Activated CD4-positive, alpha-beta T cell treated with anti-CD3 and anti-CD28 coated beads, Interleukin-2, amount 50 U/mL, for 48 hours (primary cell): ENCODE data around the gene ESRRB.
A peak's percentile ranks its signal among the peaks of the same experiment; 100 is the strongest.

Experiments
- DNase-seq, 2 experiments: peaks; one replicate each; pipeline ENCODE4 v3.0.0-alpha.2; 2020

The ESRRB gene

DNA sequence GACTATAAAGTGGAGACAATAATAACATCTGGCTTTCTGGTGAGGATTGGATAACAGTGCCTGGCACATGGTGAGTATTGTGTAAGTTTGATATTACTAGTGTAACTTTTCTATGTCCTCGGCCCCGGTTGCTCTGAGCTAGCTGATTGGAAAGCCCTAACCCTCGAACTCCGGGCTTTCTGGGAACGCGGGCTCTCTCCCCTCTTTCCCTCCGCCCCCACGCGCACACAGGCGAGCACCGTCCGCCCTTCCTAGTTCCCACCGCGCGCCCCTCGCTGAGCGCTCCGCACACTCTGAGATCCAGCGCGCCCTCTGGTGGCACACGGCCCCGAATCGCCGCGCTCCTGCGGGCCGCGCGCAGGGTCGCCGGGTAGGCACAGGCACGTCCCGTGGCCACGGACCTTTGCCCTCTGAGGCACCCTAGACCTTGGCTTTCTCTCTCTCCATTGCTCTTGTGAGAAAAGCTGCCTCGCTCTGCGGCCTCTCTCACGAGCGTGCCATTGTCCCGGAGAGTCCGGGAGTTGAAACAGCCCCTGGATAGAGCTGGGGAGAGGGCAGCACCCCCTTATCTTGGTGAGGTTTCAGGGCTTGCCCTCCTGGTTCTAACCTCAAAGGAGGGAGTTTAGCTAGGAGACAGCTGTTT lies 23.2 kb upstream of the ESRRB start:
- DNase-seq: peak; percentile 62 to 67

DNA sequence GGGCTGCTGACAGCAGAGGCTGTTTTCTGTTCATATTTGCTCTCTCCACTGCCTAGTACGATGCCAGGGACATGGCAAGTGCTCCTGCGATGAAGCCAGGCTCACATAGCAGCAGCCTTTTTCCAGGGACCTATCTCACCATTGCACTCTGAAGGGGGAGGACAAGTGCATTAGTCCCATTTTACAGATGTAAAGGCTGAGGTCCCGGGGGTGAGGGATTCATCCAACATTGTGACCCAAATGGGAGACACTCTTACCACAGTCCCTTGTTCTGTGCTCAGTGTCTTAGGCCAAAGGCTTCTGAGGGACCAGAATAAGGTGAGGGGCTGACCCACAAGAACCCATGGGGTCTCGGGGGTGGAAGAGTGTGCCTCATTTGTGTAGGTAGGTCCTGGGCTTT lies 21.6 kb upstream of the ESRRB start:
- no peak for DNase-seq

- no peak for DNase-seq
Measured at GRCh38 chr14:76355771-76356170, 20.2 kb upstream of the ESRRB start.

DNA sequence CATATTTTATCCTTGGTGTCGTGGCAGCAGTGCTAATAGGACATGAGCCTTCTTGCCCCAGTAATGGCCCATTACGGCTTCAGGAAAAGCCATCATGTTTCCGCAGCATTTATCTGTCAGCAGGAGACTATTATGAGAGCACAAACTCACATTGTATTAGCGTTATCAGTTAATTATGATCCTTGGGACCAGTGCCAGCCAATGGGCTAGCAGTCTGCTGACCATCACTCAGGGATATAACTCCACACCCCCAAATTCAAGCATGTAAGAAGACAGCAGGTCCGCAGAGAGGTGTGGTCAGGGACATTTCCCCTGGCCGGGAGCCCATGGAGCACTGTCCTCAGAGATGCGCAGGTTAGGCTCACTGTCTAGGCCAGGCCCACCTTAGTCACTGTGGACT lies 4.9 kb upstream of the ESRRB start:
- DNase-seq: no peak

- DNase-seq: no peak
Measured at GRCh38 chr14:76373456-76373855, 2.5 kb upstream of the ESRRB start.

DNA sequence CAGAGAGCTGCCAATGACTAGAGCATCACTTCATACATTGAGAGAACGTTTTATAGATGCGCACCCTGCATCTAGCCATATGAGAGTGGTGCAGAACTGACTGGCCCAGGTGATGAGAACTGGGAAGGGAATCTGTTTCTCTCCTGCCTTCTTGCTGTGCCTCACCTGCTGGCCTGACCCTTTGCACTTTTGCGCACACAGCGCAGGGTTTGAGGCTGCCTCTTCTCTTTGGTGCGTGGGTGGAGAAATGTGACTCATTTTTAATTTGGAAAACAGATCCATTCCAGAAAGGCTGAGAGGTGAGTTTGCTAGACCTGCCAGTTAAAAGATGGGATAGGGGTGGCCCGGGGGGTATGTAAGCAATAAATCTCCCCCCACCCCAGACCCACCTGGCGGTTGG lies 453 bp upstream of the ESRRB start:
- no peak for DNase-seq

DNA sequence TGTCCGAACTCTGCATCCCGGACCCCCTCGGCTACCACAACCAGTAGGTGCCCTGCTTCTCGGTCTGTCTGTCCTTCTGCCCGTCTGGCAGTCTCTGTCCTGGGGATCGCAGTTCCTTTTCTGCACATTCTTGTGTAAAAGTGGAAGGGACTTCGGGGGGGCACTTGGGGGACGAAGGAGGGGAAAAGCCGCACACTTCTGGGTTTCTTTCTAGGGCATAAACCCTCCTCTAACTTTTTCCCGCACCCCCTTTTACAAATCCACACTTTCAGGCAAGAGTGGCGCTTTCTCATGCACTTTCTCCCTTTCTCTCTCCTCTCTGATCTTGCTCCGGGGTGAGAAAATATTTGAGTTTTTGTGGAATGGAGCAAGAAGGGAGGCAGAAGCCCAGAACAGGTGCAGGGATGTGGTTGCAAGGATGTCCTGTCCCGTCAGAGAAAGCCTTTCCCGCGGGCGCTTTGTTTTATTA lies 506 bp downstream of the ESRRB start:
- no peak for DNase-seq

- DNase-seq: no peak
Measured at GRCh38 chr14:76376878-76377734, 1.2 kb downstream of the ESRRB start.

DNA sequence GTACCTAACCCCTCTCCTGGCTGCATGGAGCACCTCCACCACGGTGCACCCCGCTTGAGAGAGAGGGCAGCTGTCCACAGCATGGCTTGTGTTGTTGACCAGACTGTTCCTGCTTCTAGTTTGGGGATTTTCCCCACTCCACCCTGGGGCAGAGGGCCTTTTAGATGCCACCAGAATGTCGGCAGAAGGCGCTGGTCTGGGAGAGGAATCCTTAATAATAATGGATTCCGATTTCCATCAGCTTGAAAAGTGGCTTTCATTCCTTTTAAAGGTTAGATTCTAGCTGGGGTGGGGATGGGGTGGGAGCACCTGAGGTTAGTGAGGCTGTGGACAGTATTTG lies 1.8 kb downstream of the ESRRB start:
- no peak for DNase-seq

DNA sequence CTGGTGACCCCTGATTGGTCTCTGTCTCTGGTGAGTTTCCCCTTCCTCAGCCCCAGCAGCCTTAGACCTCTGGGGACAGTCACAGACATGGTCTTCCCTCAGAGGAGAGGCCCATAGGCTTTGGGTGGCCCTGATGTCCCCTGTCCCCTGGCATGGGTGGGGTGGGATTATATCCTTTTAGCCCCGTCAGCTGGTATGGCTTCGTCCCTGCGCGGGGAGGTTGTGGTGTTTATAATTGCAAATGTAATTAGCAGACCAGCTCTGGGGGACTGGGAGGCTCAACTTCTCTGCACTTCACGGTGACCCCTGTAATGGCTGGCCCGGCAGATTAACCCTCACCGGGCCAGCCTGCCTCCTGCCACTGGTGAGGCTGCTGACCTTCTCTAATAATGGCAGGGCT lies 5.1 kb downstream of the ESRRB start:
- DNase-seq: no peak

GRCh38 chr14:76381817-76382494 lies 6.0 kb downstream of the ESRRB start:
- no peak for DNase-seq

DNA sequence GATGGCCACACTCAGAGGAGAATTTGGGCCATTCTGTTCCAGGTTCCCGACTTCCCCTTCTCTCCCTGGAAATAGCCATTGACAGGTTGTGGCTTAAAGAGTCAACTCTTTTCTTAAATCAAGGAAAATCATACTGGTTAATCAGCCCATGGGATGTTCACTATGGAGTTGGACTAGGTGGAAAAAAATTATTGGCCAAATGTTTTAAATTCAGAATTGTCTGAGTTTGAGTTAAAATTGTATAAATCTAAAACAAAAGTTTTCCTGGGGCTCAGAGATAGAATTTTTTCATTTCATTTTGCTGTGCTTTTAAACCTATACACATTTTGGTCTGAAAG lies 6.5 kb downstream of the ESRRB start:
- no peak for DNase-seq

- no peak for DNase-seq
Measured at GRCh38 chr14:76385435-76385834, 9.5 kb downstream of the ESRRB start.

- DNase-seq: peak; percentile 74 to 79
Measured at GRCh38 chr14:76386944-76387782, 11.2 kb downstream of the ESRRB start.

DNA sequence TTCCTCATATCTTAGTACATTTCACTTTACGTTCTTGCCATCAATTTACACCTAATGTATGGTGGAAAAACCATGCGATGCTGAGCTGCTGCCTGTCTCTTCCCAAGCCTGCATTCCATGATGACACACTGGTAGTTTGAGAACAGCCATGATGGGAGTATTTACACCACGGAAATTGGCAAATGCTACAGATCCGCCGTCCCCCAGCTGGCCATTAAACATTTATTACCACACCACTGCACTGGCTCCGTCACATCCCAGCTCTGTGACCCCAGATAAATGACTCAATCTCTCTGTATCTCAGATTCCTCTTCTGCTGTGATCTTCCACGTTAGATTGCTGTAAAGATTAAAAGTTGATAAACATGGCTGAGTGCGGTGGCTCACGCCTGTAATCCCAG lies 13.9 kb downstream of the ESRRB start:
- no peak for DNase-seq

DNA sequence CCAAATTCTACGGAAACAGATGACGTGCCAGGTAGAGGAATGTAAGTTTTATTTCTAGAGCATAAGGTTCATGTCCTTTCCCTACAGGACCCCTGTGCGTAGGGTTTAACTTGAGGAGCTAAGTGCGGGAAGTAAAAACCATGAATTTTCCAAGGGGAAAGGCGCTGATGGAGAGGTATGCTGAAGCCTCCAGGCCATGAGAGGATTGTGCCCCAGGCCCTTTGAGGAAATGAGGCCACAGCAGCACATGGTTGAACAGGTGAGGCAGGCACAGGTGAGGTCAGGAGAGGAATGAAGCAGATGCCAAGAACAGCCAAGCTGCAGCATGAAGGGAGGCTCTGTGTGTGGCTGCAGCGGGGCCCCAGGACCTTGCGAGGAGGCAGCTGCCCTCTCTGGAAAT lies 14.7 kb downstream of the ESRRB start:
- DNase-seq: no peak

DNA sequence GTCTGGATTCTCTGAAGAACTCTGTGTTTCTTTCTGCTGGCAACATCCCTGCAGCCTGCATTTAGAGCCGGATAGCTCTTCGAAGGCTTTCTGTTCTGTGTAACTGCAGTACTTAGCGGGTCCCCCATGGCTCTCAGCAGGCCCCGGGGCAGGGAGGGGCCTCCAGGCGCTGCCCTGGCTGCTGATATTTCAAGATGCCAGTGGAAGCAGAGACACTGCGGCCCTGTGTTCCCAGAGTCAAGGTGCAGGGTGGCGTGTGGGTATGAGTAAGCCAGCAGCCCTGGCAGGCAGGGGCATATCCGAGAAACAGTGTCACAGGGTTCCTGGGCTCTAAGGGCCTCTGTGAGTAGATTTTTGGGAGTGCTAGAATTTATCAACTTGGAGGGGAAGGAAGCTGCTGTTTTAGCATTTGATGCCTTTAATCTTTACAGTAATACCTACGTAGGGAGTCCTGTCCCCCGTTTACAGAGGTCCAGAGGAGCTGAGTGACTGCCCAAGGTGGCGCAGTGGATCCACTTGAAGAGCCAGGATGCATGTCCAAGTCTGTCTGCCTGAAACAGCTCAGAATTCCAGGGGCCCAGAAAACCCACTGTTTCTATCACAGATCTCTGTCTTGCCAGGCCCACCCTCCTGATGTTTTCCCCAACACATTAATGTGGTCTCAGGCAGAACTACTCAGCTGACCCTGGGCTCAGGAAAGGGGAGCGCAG lies 16.2 kb downstream of the ESRRB start:
- no peak for DNase-seq

GRCh38 chr14:76394569-76394968 lies 18.6 kb downstream of the ESRRB start:
- DNase-seq: no peak

GRCh38 chr14:76395161-76395560 lies 19.2 kb downstream of the ESRRB start:
- no peak for DNase-seq

DNA sequence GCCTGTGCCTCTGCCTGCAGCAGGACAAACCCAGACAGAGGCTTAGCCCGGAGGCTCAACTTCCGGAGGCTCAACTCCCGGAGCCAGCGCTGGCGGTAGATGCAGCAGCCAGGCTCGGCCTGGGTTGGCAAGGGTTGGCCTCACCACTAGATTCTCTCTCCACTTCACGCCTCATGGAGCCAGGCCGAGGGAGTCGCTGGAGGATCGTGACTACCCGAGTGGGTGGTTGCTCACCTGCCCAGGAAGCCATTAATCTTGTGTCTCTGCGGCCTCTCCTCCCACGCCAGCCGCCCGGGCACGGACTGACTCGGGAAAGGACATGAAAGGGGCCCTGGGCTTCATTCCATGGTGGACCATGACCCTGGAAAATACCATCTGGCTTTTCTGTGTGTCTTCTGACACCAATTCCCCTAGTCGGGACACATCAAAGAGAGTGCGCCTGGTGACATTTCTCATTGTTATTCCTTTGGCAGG lies 20.8 kb downstream of the ESRRB start:
- DNase-seq: no peak

GRCh38 chr14:76405627-76406026 lies 29.7 kb downstream of the ESRRB start:
- DNase-seq: no peak

DNA sequence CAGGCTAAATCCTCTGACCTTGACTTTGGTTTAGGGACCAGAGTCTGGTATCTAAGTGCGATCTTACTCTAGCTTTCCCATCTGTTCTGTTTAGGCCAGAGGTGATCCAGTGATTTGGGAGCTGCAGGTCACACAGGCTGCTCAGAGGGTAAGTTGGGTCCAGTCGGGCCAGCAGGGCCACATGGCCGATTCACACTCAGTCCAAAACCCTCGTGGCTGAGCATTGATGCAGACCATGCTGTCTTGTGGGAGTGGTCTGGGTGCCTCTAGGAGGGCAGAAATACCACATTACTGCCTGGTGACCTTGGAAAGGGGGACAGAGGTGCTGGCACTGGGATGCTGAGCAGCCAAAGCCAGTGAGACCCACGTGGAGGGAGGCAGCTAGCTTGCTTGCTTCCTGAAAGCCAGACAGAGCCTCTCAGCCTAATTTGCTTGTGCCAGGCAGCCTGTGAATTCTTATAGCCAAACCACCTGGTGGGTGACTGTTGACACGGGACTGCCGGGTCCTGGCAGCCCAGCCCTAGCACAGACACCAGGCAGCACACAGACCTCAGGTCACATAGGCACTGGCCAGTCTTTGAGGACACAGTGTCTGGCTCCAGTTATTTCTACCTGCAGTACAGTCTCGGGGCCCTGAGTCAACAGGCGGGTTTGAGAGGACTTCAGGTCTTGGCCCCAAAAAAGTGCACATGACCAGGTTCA lies 31.7 kb downstream of the ESRRB start:
- DNase-seq: no peak
